Gastrocnemius medialis (tissue), 4 donors: Measurements from ENCODE around the gene ALK.

Source experiments
- POLR2A ChIP-seq, 2 donors: fragments of 450-650 bp; IDR thresholded peaks; one replicate each; pipeline ENCODE4 v1.6.1; 2017; ENCODE audit warnings: antibody characterized with exemption in 2 of 2, mild to moderate bottlenecking in 2 of 2, moderate library complexity in 2 of 2
- TF ChIP-seq, protein P1 (sequence below), 5 experiments: fragments of 450-650 bp in 3 of 5; fragments of 200-600 bp in 2 of 5; sonication (generic) in 2 of 5; IDR thresholded peaks in 4 of 5; conservative IDR thresholded peaks in 1 of 5; 1 replicate in 4 of 5; 2 replicates in 1 of 5; pipeline ENCODE4 v1.5.1; 2016 to 2019; ENCODE audit warnings: antibody characterized with exemption in 5 of 5, mild to moderate bottlenecking in 3 of 5, moderate library complexity in 3 of 5

DNA sequence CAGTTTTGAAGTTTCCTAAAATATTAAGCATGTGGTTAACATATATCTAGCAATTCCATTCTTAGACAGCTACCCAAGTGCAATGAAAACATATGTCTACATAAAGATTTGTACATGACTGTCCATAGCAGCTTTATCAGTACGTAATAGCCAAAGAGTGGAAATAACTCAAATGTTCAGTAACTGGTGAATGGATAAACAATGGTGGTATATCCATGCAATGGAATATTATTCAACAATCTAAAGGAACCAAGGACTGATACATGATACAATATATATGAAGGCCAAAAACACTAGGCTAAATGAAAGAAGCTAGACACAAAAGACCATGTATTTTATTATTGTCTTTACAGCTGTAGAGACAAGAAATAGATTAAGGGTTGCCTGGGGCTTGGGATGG lies 361.4 kb downstream of the ALK start:
- TF ChIP-seq, protein P1, sequence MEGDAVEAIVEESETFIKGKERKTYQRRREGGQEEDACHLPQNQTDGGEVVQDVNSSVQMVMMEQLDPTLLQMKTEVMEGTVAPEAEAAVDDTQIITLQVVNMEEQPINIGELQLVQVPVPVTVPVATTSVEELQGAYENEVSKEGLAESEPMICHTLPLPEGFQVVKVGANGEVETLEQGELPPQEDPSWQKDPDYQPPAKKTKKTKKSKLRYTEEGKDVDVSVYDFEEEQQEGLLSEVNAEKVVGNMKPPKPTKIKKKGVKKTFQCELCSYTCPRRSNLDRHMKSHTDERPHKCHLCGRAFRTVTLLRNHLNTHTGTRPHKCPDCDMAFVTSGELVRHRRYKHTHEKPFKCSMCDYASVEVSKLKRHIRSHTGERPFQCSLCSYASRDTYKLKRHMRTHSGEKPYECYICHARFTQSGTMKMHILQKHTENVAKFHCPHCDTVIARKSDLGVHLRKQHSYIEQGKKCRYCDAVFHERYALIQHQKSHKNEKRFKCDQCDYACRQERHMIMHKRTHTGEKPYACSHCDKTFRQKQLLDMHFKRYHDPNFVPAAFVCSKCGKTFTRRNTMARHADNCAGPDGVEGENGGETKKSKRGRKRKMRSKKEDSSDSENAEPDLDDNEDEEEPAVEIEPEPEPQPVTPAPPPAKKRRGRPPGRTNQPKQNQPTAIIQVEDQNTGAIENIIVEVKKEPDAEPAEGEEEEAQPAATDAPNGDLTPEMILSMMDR (IDR thresholded peaks at IDR 0.05 in 4 of 5, conservative IDR thresholded peaks at IDR 0.05 in 1 of 5): no peak
- no peak for TF ChIP-seq POLR2A (IDR thresholded peaks at IDR 0.05)
